WTC11 (cell line): ENCODE measurements around the gene ATF4. TPM values are rescaled to one million over a fixed set of nuclear protein-coding genes. Genes with fewer than 3 reads are reported as not detected.

ENCODE experiments used
- AFF4 ChIP-seq: sonication (generic); formaldehyde crosslinking; IDR thresholded peaks from 2 replicates; pipeline ENCODE4 v1.8.1; 2023; ENCODE audit warnings: mild to moderate bottlenecking, missing genetic modification reagents, borderline replicate concordance
- CBFB ChIP-seq: sonication (generic); formaldehyde crosslinking; IDR thresholded peaks from 2 replicates; pipeline ENCODE4 v1.8.1; 2022; ENCODE audit warnings: mild to moderate bottlenecking, low read depth, missing genetic modification reagents
- CREB1 ChIP-seq: sonication (generic); formaldehyde crosslinking; IDR thresholded peaks from 2 replicates; pipeline ENCODE4 v1.8.0; 2023; ENCODE audit warnings: mild to moderate bottlenecking, missing genetic modification reagents
- E2F1 ChIP-seq: sonication (generic); formaldehyde crosslinking; IDR thresholded peaks from 2 replicates; pipeline ENCODE4 v1.8.0; 2022; ENCODE audit warnings: mild to moderate bottlenecking, missing genetic modification reagents
- E2F4 ChIP-seq: sonication (generic); formaldehyde crosslinking; IDR thresholded peaks from 2 replicates; pipeline ENCODE4 v1.8.1; 2022; ENCODE audit warnings: low read depth, mild to moderate bottlenecking, moderate library complexity, missing genetic modification reagents, borderline replicate concordance
- ELF4 ChIP-seq: sonication (generic); formaldehyde crosslinking; IDR thresholded peaks from 2 replicates; pipeline ENCODE4 v1.8.1; 2022; ENCODE audit warnings: low read depth, mild to moderate bottlenecking, moderate library complexity, missing genetic modification reagents
- ESRRA ChIP-seq: sonication (generic); formaldehyde crosslinking; IDR thresholded peaks from 2 replicates; pipeline ENCODE4 v1.8.1; 2022; ENCODE audit warnings: mild to moderate bottlenecking, missing genetic modification reagents, borderline replicate concordance
- FOXJ3 ChIP-seq: sonication (generic); formaldehyde crosslinking; IDR thresholded peaks from 2 replicates; pipeline ENCODE4 v1.9.0; 2021; ENCODE audit warnings: missing genetic modification reagents, mild to moderate bottlenecking, borderline replicate concordance
- GRHL2 ChIP-seq: fragments of 250-450 bp; sonication (Bioruptor Pico); IDR thresholded peaks from 2 replicates; pipeline ENCODE4 v1.8.0; 2022; ENCODE audit warnings: mild to moderate bottlenecking, moderate library complexity; ENCODE audit not compliant: insufficient replicate concordance, severe bottlenecking
- KAT7 ChIP-seq: sonication (generic); formaldehyde crosslinking; IDR thresholded peaks from 2 replicates; pipeline ENCODE4 v1.8.1; 2023; ENCODE audit warnings: missing genetic modification reagents, mild to moderate bottlenecking, borderline replicate concordance
- MAX ChIP-seq: sonication (generic); formaldehyde crosslinking; IDR thresholded peaks from 2 replicates; pipeline ENCODE4 v1.8.0; 2022; ENCODE audit warnings: mild to moderate bottlenecking, missing genetic modification reagents
- MXD4 ChIP-seq: fragments of 250-450 bp; sonication (Bioruptor Pico); IDR thresholded peaks from 2 replicates; pipeline ENCODE4 v1.8.0; 2021; ENCODE audit warnings: mild to moderate bottlenecking, moderate library complexity, borderline replicate concordance
- MYBL2 ChIP-seq: sonication (generic); formaldehyde crosslinking; IDR thresholded peaks from 2 replicates; pipeline ENCODE4 v1.8.1; 2023; ENCODE audit warnings: mild to moderate bottlenecking, moderate library complexity, missing genetic modification reagents
- NFE2L1 ChIP-seq: sonication (generic); formaldehyde crosslinking; IDR thresholded peaks from 2 replicates; pipeline ENCODE4 v1.8.1; 2023; ENCODE audit warnings: missing genetic modification reagents
- OVOL2 ChIP-seq: fragments of 250-450 bp; sonication (Bioruptor Pico); IDR thresholded peaks from 2 replicates; pipeline ENCODE4 v1.9.0; 2021; ENCODE audit warnings: mild to moderate bottlenecking, borderline replicate concordance
- RORB ChIP-seq: fragments of 250-450 bp; sonication (Bioruptor Pico); IDR thresholded peaks from 2 replicates; pipeline ENCODE4 v1.9.0; 2021; ENCODE audit warnings: mild to moderate bottlenecking
- SMAD3 ChIP-seq: sonication (generic); formaldehyde crosslinking; IDR thresholded peaks from 2 replicates; pipeline ENCODE4 v1.8.0; 2022; ENCODE audit warnings: missing genetic modification reagents, mild to moderate bottlenecking, borderline replicate concordance
- TP53 ChIP-seq: sonication (generic); formaldehyde crosslinking; IDR thresholded peaks from 2 replicates; pipeline ENCODE4 v1.8.1; 2023; ENCODE audit warnings: mild to moderate bottlenecking, missing genetic modification reagents
- USF1 ChIP-seq: sonication (generic); formaldehyde crosslinking; IDR thresholded peaks from 2 replicates; pipeline ENCODE4 v1.8.0; 2022; ENCODE audit warnings: mild to moderate bottlenecking, missing genetic modification reagents
- ZBTB21 ChIP-seq: sonication (generic); formaldehyde crosslinking; IDR thresholded peaks from 2 replicates; pipeline ENCODE4 v1.8.1; 2023; ENCODE audit warnings: mild to moderate bottlenecking, missing genetic modification reagents, borderline replicate concordance
- ZNF219 ChIP-seq: sonication (generic); formaldehyde crosslinking; IDR thresholded peaks from 2 replicates; pipeline ENCODE4 v1.8.0; 2023; ENCODE audit warnings: missing genetic modification reagents, mild to moderate bottlenecking, borderline replicate concordance
- ZNF317 ChIP-seq: sonication (generic); formaldehyde crosslinking; IDR thresholded peaks from 2 replicates; pipeline ENCODE4 v1.8.1; 2023; ENCODE audit warnings: low read depth, mild to moderate bottlenecking, moderate library complexity, missing genetic modification reagents, borderline replicate concordance
- ZNF425 ChIP-seq: fragments of 250-450 bp; sonication (Bioruptor Pico); conservative IDR thresholded peaks from 2 replicates; pipeline ENCODE4 v1.9.0; 2021; ENCODE audit warnings: mild to moderate bottlenecking
- total RNA-seq: library from RNA; stranded (reverse); gene quantifications from 3 replicates; pipeline ENCODE4 v1.2.3, GENCODE V29; 2021
- TF ChIP-seq, protein P1 (sequence below): fragments of 250-450 bp; sonication (Bioruptor Pico); IDR thresholded peaks from 2 replicates; pipeline ENCODE4 v1.9.0; 2021; ENCODE audit warnings: mild to moderate bottlenecking
- TF ChIP-seq, protein P2 (sequence below): sonication (generic); formaldehyde crosslinking; IDR thresholded peaks from 2 replicates; pipeline ENCODE4 v1.8.1; 2022; ENCODE audit warnings: missing genetic modification reagents, borderline replicate concordance

ATF4 gene
- total RNA-seq, 1 experiment from 2014 or later = 460 TPM

- TF ChIP-seq, protein P1, sequence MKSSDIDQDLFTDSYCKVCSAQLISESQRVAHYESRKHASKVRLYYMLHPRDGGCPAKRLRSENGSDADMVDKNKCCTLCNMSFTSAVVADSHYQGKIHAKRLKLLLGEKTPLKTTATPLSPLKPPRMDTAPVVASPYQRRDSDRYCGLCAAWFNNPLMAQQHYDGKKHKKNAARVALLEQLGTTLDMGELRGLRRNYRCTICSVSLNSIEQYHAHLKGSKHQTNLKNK (CRISPR knock-in tag) = no peak
- TF ChIP-seq ELF4 (CRISPR knock-in tag) (no peak), MAX (CRISPR knock-in tag) (peak; percentile 77), CBFB (no peak), NFE2L1 (CRISPR knock-in tag) (no peak; the same call in 1 of the 2 replicates), SMAD3 (CRISPR knock-in tag) (no peak), RORB (no peak), MXD4 (CRISPR knock-in tag) (no peak), E2F4 (peak; percentile 61; the same call in 1 of the 2 replicates), FOXJ3 (no peak), KAT7 (CRISPR knock-in tag) (no peak), E2F1 (CRISPR knock-in tag) (no peak), OVOL2 (no peak), TP53 (CRISPR knock-in tag) (peak; percentile 86), CREB1 (0 out of 2 replicates have a peak, but pooled peaks have one; percentile 70), ESRRA (CRISPR knock-in tag) (no peak; the same call in 1 of the 2 replicates), ZNF425 (CRISPR knock-in tag) (no peak), ZNF317 (CRISPR knock-in tag) (no peak), GRHL2 (CRISPR knock-in tag) (no peak), AFF4 (CRISPR knock-in tag) (0 out of 2 replicates have a peak, but pooled peaks have one; percentile 69), ZBTB21 (no peak; the same call in 1 of the 2 replicates), MYBL2 (CRISPR knock-in tag) (peak; percentile 74), ZNF219 (CRISPR knock-in tag) (0 out of 2 replicates have a peak, but pooled peaks have one; percentile 57), USF1 (CRISPR knock-in tag) (peak; percentile 13; the same call in 1 of the 2 replicates)
- TF ChIP-seq, protein P2, sequence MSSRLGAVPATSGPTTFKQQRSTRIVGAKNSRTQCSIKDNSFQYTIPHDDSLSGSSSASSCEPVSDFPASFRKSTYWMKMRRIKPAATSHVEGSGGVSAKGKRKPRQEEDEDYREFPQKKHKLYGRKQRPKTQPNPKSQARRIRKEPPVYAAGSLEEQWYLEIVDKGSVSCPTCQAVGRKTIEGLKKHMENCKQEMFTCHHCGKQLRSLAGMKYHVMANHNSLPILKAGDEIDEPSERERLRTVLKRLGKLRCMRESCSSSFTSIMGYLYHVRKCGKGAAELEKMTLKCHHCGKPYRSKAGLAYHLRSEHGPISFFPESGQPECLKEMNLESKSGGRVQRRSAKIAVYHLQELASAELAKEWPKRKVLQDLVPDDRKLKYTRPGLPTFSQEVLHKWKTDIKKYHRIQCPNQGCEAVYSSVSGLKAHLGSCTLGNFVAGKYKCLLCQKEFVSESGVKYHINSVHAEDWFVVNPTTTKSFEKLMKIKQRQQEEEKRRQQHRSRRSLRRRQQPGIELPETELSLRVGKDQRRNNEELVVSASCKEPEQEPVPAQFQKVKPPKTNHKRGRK (CRISPR knock-in tag) = no peak
Measured at GRCh38 chr22:39532215-39533073, 12.1 kb downstream of the ATF4 start, which contains the start of gene RPS19BP1 (continued).
